Endothelial cell of umbilical vein (primary cell): ENCODE measurements around the gene LMTK3. TPM values are rescaled to one million over a fixed set of nuclear protein-coding genes. Genes with fewer than 3 reads are reported as not detected.

ENCODE experiments used
- BruUV-seq: library from RNA; stranded (reverse); fragments of 400-500 nt; replicated peaks from 2 replicates; lab custom pipeline; 2021; lab: Mats Ljungman, UMichigan
- CTCF ChIA-PET: fragments of 300-600, 350-600 bp; sonication (Branson Sonifier 250); formaldehyde crosslinking; loops from one replicate; lab custom pipeline; 2021; ENCODE audit warnings: antibody characterized with exemption, inconsistent platforms; lab: Charles Lee
- POLR2A ChIA-PET: fragments of 300-600, 350-600 bp; sonication (Branson Sonifier 250); formaldehyde crosslinking; loops from one replicate; lab custom pipeline; 2021; ENCODE audit warnings: antibody characterized with exemption, inconsistent platforms; lab: Charles Lee
- DNase-seq: peaks from one replicate; pipeline ENCODE4 v3.0.0-alpha.2; 2011; ENCODE audit warnings: low read depth, low spot score
- FAIRE-seq: peaks from 2 replicates; lab custom pipeline; 2011; peaks lifted over from hg19 to GRCh38; lab: Jason Lieb, UNC
- H2AFZ ChIP-seq: 2 replicates; pipeline ENCODE4 v1.6.0; 2012; ENCODE audit warnings: low read depth, low read length, control low read depth, inconsistent platforms
- H3K27ac ChIP-seq: 2 replicates; pipeline ENCODE4 v1.5.1; 2011; ENCODE audit warnings: low read depth, mild to moderate bottlenecking, control low read depth, low read length, moderate library complexity; ENCODE audit not compliant: insufficient read depth
- H3K27me3 ChIP-seq, 2 experiments: 2 replicates each; pipeline versions ENCODE4 v1.6.0 to v1.6.1; 2011; ENCODE audit warnings: low read length in 2 of 2, mixed read lengths in 1 of 2; ENCODE audit not compliant: control insufficient read depth in 2 of 2, insufficient read depth in 2 of 2
- H3K36me3 ChIP-seq, 2 experiments: 2 replicates in 1 of 2; 3 replicates in 1 of 2; pipeline ENCODE4 v1.5.1; 2011; ENCODE audit warnings: low read length in 2 of 2, mild to moderate bottlenecking in 1 of 2, moderate library complexity in 1 of 2; ENCODE audit not compliant: control insufficient read depth in 2 of 2, insufficient read depth in 2 of 2; ENCODE audit errors: extremely low read depth in 1 of 2
- H3K4me1 ChIP-seq: 3 replicates; pipeline ENCODE4 v1.5.1; 2011; ENCODE audit warnings: mild to moderate bottlenecking, low read length; ENCODE audit not compliant: control insufficient read depth, insufficient read depth; ENCODE audit errors: extremely low read depth
- H3K4me2 ChIP-seq: 2 replicates; pipeline ENCODE4 v1.6.1; 2011; ENCODE audit warnings: low read length, control low read depth, mixed read lengths; ENCODE audit not compliant: insufficient read depth
- H3K4me3 ChIP-seq, 3 experiments: fragments of 200-600 bp in 1 of 3; sonication (generic), shearing (Covaris generic) in 1 of 3; replicated peaks in 1 of 3; 2 replicates each; pipeline ENCODE4 v1.5.1; 2011 to 2016; ENCODE audit warnings: control low read depth in 3 of 3, low read length in 3 of 3, mild to moderate bottlenecking in 2 of 3, inconsistent platforms in 1 of 3, low read depth in 1 of 3, moderate library complexity in 1 of 3; ENCODE audit not compliant: insufficient read depth in 1 of 3
- H3K79me2 ChIP-seq: 2 replicates; pipeline ENCODE4 v1.6.0; 2012; ENCODE audit warnings: low read length, inconsistent platforms; ENCODE audit not compliant: control insufficient read depth, insufficient read depth
- H3K9ac ChIP-seq: replicated peaks from 2 replicates; pipeline ENCODE3; 2011; ENCODE audit warnings: low read length, control low read depth; ENCODE audit not compliant: insufficient read depth; ENCODE audit errors: extremely low read depth
- H3K9me1 ChIP-seq: replicated peaks from 3 replicates; pipeline ENCODE4 v1.6.0; 2011; ENCODE audit warnings: mild to moderate bottlenecking, low read length; ENCODE audit not compliant: control insufficient read depth, insufficient read depth; ENCODE audit errors: extremely low read depth
- H3K9me3 ChIP-seq: replicated peaks from 2 replicates; pipeline ENCODE4 v1.5.1; 2012; ENCODE audit warnings: low read length, inconsistent platforms; ENCODE audit not compliant: control insufficient read depth, insufficient read depth
- H4K20me1 ChIP-seq: replicated peaks from 2 replicates; pipeline ENCODE3; 2011; ENCODE audit warnings: mild to moderate bottlenecking, low read length; ENCODE audit not compliant: control insufficient read depth, insufficient read depth; ENCODE audit errors: extremely low read depth
- CTCF ChIP-seq, 2 donors: IDR thresholded peaks; 1 replicate in 1 of 2; 2 replicates in 1 of 2; pipeline ENCODE4 v1.5.1; 2011; ENCODE audit warnings: low read length in 2 of 2, mild to moderate bottlenecking in 2 of 2, moderate library complexity in 2 of 2, control low read depth in 1 of 2, inconsistent platforms in 1 of 2, low read depth in 1 of 2; ENCODE audit not compliant: insufficient read depth in 1 of 2; ENCODE audit errors: extremely low read depth in 1 of 2
- EZH2 ChIP-seq: IDR thresholded peaks from 2 replicates; pipeline ENCODE4 v1.6.1; 2012; ENCODE audit warnings: borderline replicate concordance, low read depth, mild to moderate bottlenecking, moderate library complexity, low read length, inconsistent platforms; ENCODE audit not compliant: severe bottlenecking
- FOS ChIP-seq: IDR thresholded peaks from 2 replicates; pipeline ENCODE4 v1.6.1; 2011; ENCODE audit warnings: mild to moderate bottlenecking, low read length, moderate library complexity, borderline replicate concordance; ENCODE audit not compliant: insufficient read depth
- GATA2 ChIP-seq: IDR thresholded peaks from 2 replicates; pipeline ENCODE4 v1.7.0; 2011; ENCODE audit warnings: low read depth, mild to moderate bottlenecking, moderate library complexity, mixed read lengths, low read length; ENCODE audit not compliant: insufficient read length, insufficient read depth
- JUN ChIP-seq: IDR thresholded peaks from 2 replicates; pipeline ENCODE4 v1.6.1; 2011; ENCODE audit warnings: borderline replicate concordance, low read depth; ENCODE audit not compliant: insufficient read length, insufficient read depth
- MAX ChIP-seq: IDR thresholded peaks from 2 replicates; pipeline ENCODE4 v1.6.1; 2011; ENCODE audit not compliant: insufficient read depth, insufficient read length
- MYC ChIP-seq: IDR thresholded peaks from one replicate; pipeline ENCODE4 v1.6.1; 2011; ENCODE audit warnings: mild to moderate bottlenecking, low read depth, low read length
- POLR2A ChIP-seq: IDR thresholded peaks from 2 replicates; pipeline ENCODE4 v1.6.1; 2012; ENCODE audit warnings: low read depth, mild to moderate bottlenecking, control low read depth, low read length
- POLR2AphosphoS5 ChIP-seq: IDR thresholded peaks from 2 replicates; pipeline ENCODE4 v1.6.1; 2012; ENCODE audit warnings: low read depth, mild to moderate bottlenecking, control low read depth, low read length, moderate library complexity; ENCODE audit not compliant: insufficient read depth
- dilution Hi-C: fragments of 300-500 bp; cut with MboI; formaldehyde crosslinking; loops from one replicate; pipeline ENCODE4 v1.15.0; 2019; ENCODE audit warnings: low sequenced_read_pairs; ENCODE audit not compliant: extremely low pct_ligation_motif_present
- intact Hi-C: fragments of 100-400 bp; cut with micrococcal nuclease; formaldehyde crosslinking; loops from one replicate; pipeline ENCODE4 v1.10.0; 2022
- polyA plus RNA-seq, 4 experiments: library from polyadenylated mRNA; depleted of rRNA in 3 of 4; stranded (reverse) in 3 of 4; unstranded in 1 of 4; fragments of >200 nt; gene quantifications; 2 replicates each; pipeline versions ENCODE4 v1.2.1 to v1.2.3, GENCODE V29; 2011 to 2012; ENCODE audit warnings: missing spikeins in 1 of 4
- total RNA-seq: library from RNA; stranded (reverse); gene quantifications from 2 replicates; pipeline ENCODE4 v1.2.3, GENCODE V29; 2021

LMTK3 gene
- total and polyA plus RNA-seq, 2 donors (not counting 3 experiments of a cell fraction or from before 2014, with no cell fraction given) = 0.11 to 0.14 TPM

- DNase-seq (peak; percentile 43), FAIRE-seq (peak; percentile 83)
- no peak overlapping the region for H3K9ac ChIP-seq
- no peaks in the 10 kb centered on the region for H4K20me1 ChIP-seq
- BruUV-seq = no TSS peak
- intact Hi-C loops (no loop called here), dilution Hi-C loops (no loop called here)
- no peaks in the 10 kb centered on the region for H3K9me1 ChIP-seq
- H3K9me3 ChIP-seq = no peaks in the 10 kb centered on the region
- CTCF ChIA-PET = interaction anchor here (8.3 kb wide), 1 partner anchor 74 kb away, joined by 507 read pairs; no protein-coding TSS in a partner anchor
- POLR2A ChIA-PET = no interaction called here
- H3K27ac ChIP-seq = no peak overlapping the region
- H3K27me3 ChIP-seq = peaks cover 12 to 14% of the 10 kb centered on the region in 2 experiments
- no peaks in the 10 kb centered on the region for H3K79me2 ChIP-seq
- TF ChIP-seq EZH2 (no peak), MYC (no peak), MAX (no peak), POLR2A (no peak), JUN (no peak), CTCF (IDR thresholded peaks at IDR 0.05; ENCODE audit: extremely low read depth in 1 of 2, insufficient read depth in 1 of 2, low read depth in 1 of 2, low read length in 2 of 2) (no peak), POLR2AphosphoS5 (no peak), GATA2 (no peak), FOS (no peak)
- no peak overlapping the region for H2AFZ ChIP-seq
- H3K36me3 ChIP-seq = no peaks in the 10 kb centered on the region
- no peaks in the 10 kb centered on the region for H3K4me1 ChIP-seq
- H3K4me3 ChIP-seq = no peak overlapping the region
- no peak overlapping the region for H3K4me2 ChIP-seq
Measured at GRCh38 chr19:48510421-48511268, 990 bp downstream of the LMTK3 start.
